K562 (cell line): ENCODE data around the gene PDZRN4. TPM values are rescaled to one million over a fixed set of nuclear protein-coding genes. Genes with fewer than 3 reads are reported as not detected.

ENCODE experiments used
- ATAC-seq: fragments of 200-7000 bp; cut with Tn5 transposase; 3 replicates; pipeline ENCODE4 v1.9.1; 2020; ENCODE audit warnings: moderate library complexity
- BruUV-seq: library from RNA; stranded (reverse); fragments of 400-500 nt; replicated peaks from 2 replicates; lab custom pipeline; 2021; lab: Mats Ljungman, UMichigan
- CTCF ChIA-PET: fragments of 300-600 bp; formaldehyde crosslinking; extraction: SDS; loops from one replicate; lab custom pipeline; 2021; ENCODE audit warnings: low intra/inter-chr PET ratio; lab: Yijun Ruan, JAX
- POLR2A ChIA-PET: fragments of 300-600, 350-650 bp; sonication (Branson Sonifier 250); formaldehyde crosslinking; extraction: SDS; loops from one replicate; lab custom pipeline; 2021; ENCODE audit warnings: antibody characterized with exemption, inconsistent platforms; lab: Yijun Ruan, JAX
- DNase-seq, 4 experiments: peaks; one replicate each; pipeline versions ENCODE4 v3.0.0 to v3.0.0-alpha.2; 2011 to 2018; ENCODE audit warnings: low spot score in 3 of 4, mixed read lengths in 3 of 4; ENCODE audit errors: extremely low read depth in 1 of 4
- FAIRE-seq: peaks from 2 replicates; lab custom pipeline; 2011; peaks lifted over from hg19 to GRCh38; lab: Jason Lieb, UNC
- H2AFZ ChIP-seq: 2 replicates; pipeline ENCODE4 v1.6.0; 2011; ENCODE audit warnings: low read depth, low read length, control low read depth, inconsistent platforms
- H3K27ac ChIP-seq: fragments of 200-600 bp; 3 replicates; pipeline ENCODE4 v1.8.0; 2011; ENCODE audit warnings: low read depth, mild to moderate bottlenecking, control low read depth, inconsistent platforms, low read length, moderate library complexity, mixed read lengths; ENCODE audit errors: extremely low read depth
- H3K27me3 ChIP-seq, 2 experiments: fragments of 300-600 bp in 1 of 2; 2 replicates in 1 of 2; 3 replicates in 1 of 2; pipeline versions ENCODE4 v1.6.0 to v1.8.0; 2011; ENCODE audit warnings: inconsistent platforms in 2 of 2, low read length in 2 of 2, mild to moderate bottlenecking in 1 of 2, mixed read lengths in 1 of 2, moderate library complexity in 1 of 2; ENCODE audit not compliant: control insufficient read depth in 2 of 2, insufficient read depth in 2 of 2
- H3K36me3 ChIP-seq: fragments of 300-600 bp; 3 replicates; pipeline ENCODE4 v1.8.0; 2011; ENCODE audit warnings: mild to moderate bottlenecking, low read length, inconsistent platforms; ENCODE audit not compliant: control insufficient read depth, insufficient read depth
- H3K4me1 ChIP-seq, 2 experiments: fragments of 200-600 bp in 1 of 2; replicated peaks in 1 of 2; 2 replicates in 1 of 2; 3 replicates in 1 of 2; pipeline versions ENCODE4 v1.5.1 to v1.8.0; 2011; ENCODE audit warnings: inconsistent platforms in 2 of 2, low read length in 2 of 2, mild to moderate bottlenecking in 1 of 2, mixed read lengths in 1 of 2, moderate library complexity in 1 of 2; ENCODE audit not compliant: control insufficient read depth in 2 of 2, insufficient read depth in 2 of 2
- H3K4me2 ChIP-seq: 2 replicates; pipeline ENCODE4 v1.6.1; 2011; ENCODE audit warnings: low read length, control low read depth, inconsistent platforms, mixed read lengths; ENCODE audit not compliant: insufficient read depth
- H3K4me3 ChIP-seq: fragments of 200-600 bp; sonication (generic), shearing (Covaris generic); 2 replicates; pipeline ENCODE4 v1.5.1; 2016; ENCODE audit warnings: control low read depth, inconsistent platforms
- H3K79me2 ChIP-seq: fragments of 200-600 bp; 3 replicates; pipeline ENCODE4 v1.8.0; 2011; ENCODE audit warnings: low read length, inconsistent platforms; ENCODE audit not compliant: control insufficient read depth, insufficient read depth
- H3K9ac ChIP-seq, 2 experiments: 2 replicates each; pipeline versions ENCODE4 v1.6.0 to v1.6.1; 2011; ENCODE audit warnings: low read depth in 2 of 2, low read length in 2 of 2, control low read depth in 1 of 2, inconsistent platforms in 1 of 2, mild to moderate bottlenecking in 1 of 2, mixed read lengths in 1 of 2; ENCODE audit not compliant: insufficient read depth in 1 of 2
- H3K9me1 ChIP-seq: one replicate; pipeline ENCODE4 v1.6.0; 2011; ENCODE audit warnings: inconsistent platforms, mild to moderate bottlenecking, low read length, moderate library complexity; ENCODE audit not compliant: control insufficient read depth, insufficient read depth
- H3K9me3 ChIP-seq: replicated peaks from 2 replicates; pipeline ENCODE4 v1.5.1; 2011; ENCODE audit warnings: low read depth, low read length, inconsistent platforms; ENCODE audit not compliant: control insufficient read depth, insufficient read depth
- H4K20me1 ChIP-seq: replicated peaks from 2 replicates; pipeline ENCODE4 v1.6.1; 2011; ENCODE audit warnings: low read length, inconsistent platforms, mixed read lengths; ENCODE audit not compliant: control insufficient read depth, insufficient read depth
- CTCFL ChIP-seq: IDR thresholded peaks from 2 replicates; pipeline ENCODE4 v1.6.1; 2011; ENCODE audit warnings: borderline replicate concordance, low read depth, mild to moderate bottlenecking, moderate library complexity, low read length; ENCODE audit not compliant: insufficient read depth, poor library complexity, severe bottlenecking
- HBP1 ChIP-seq: fragments of 450-650 bp; formaldehyde crosslinking; IDR thresholded peaks from 2 replicates; pipeline ENCODE4 v1.4.0; 2022; ENCODE audit warnings: missing genetic modification characterization
- HMGN3 ChIP-seq: IDR thresholded peaks from 2 replicates; pipeline ENCODE4 v1.6.1; 2011; ENCODE audit warnings: borderline replicate concordance, low read depth, mild to moderate bottlenecking, mixed read lengths, low read length; ENCODE audit not compliant: insufficient read length; ENCODE audit errors: extremely low read depth
- JUNB ChIP-seq: fragments of 450-650 bp; formaldehyde crosslinking; conservative IDR thresholded peaks from 2 replicates; pipeline ENCODE4 v1.4.0; 2020; ENCODE audit warnings: mild to moderate bottlenecking
- NCOA6 ChIP-seq: fragments of 450-650 bp; IDR thresholded peaks from 2 replicates; pipeline ENCODE4 v1.6.1; 2017; ENCODE audit warnings: mild to moderate bottlenecking
- NELFE ChIP-seq: IDR thresholded peaks from 2 replicates; pipeline ENCODE4 v1.6.1; 2011; ENCODE audit warnings: mild to moderate bottlenecking; ENCODE audit not compliant: insufficient read depth, insufficient read length
- NEUROD1 ChIP-seq: fragments of 150-350 bp; IDR thresholded peaks from 2 replicates; pipeline ENCODE4 v1.6.1; 2014; ENCODE audit warnings: borderline replicate concordance, low read length, low read depth; ENCODE audit not compliant: partially characterized antibody
- RNF2 ChIP-seq: sonication (generic); IDR thresholded peaks from 2 replicates; pipeline ENCODE4 v1.6.1; 2016
- RUNX1 ChIP-seq: sonication (generic); IDR thresholded peaks from 2 replicates; pipeline ENCODE4 v1.6.1; 2016; ENCODE audit warnings: antibody characterized with exemption, low read depth
- SRSF1 ChIP-seq: fragments of 200-400 bp; formaldehyde crosslinking; IDR thresholded peaks from 2 replicates; pipeline ENCODE4 v1.6.1; 2017; ENCODE audit warnings: mild to moderate bottlenecking, low read depth, low read length, moderate library complexity
- THRA ChIP-seq: fragments of 450-650 bp; IDR thresholded peaks from 2 replicates; pipeline ENCODE4 v1.6.1; 2017; ENCODE audit warnings: mild to moderate bottlenecking, moderate library complexity
- ZNF57 ChIP-seq: fragments of 450-650 bp; formaldehyde crosslinking; IDR thresholded peaks from 2 replicates; pipeline ENCODE4 v1.4.0; 2020; ENCODE audit warnings: mild to moderate bottlenecking, moderate library complexity
- WGBS: fragments of 100-300 bp; shearing (Covaris generic); methylation state at CpG from one replicate; pipeline ENCODE4 v1.1.6; 2016; ENCODE audit warnings: low coverage, mixed read lengths; ENCODE audit not compliant: insufficient coverage; ENCODE audit errors: missing lambda C conversion rate; 5-methylcytosine and 5-hydroxymethylcytosine counted together
- in situ Hi-C: fragments of 300-500 bp; cut with MboI; formaldehyde crosslinking; loops from 4 replicates; pipeline ENCODE4 v1.15.0; 2018; ENCODE audit warnings: inconsistent platforms, mixed read lengths
- intact Hi-C: fragments of 100-400 bp; cut with micrococcal nuclease; formaldehyde crosslinking; loops from 2 replicates; pipeline ENCODE4 v1.14.2; 2022
- polyA plus RNA-seq, 8 experiments: library from polyadenylated mRNA; depleted of rRNA in 4 of 8; stranded (reverse) in 5 of 8; unstranded in 3 of 8; fragments of >200 nt; fragmentation: Nextera tagmentation in 2 of 8; fragmentation: Illumina TruSeq in 1 of 8; extraction: Ambion mirVana in 2 of 8; extraction: Trizol in 1 of 8; gene quantifications; 2 replicates each; pipeline versions ENCODE4 v1.2.1 to v1.2.3, GENCODE V29; 2011 to 2014; ENCODE audit warnings: inconsistent platforms in 1 of 8, missing spikeins in 1 of 8
- total RNA-seq, 7 experiments: library from RNA; depleted of rRNA in 6 of 7; stranded (reverse); fragments of >200 nt in 6 of 7; fragmentation: Illumina TruSeq in 2 of 7; extraction: Trizol in 2 of 7; gene quantifications; 2 replicates each; pipeline versions ENCODE4 v1.2.1 to v1.2.3, GENCODE V29; 2011 to 2021; ENCODE audit warnings: low replicate concordance in 1 of 7

Gene PDZRN4
- total and polyA plus RNA-seq, 9 of the 15 experiments (the other 6 are each of a cell fraction or from before 2014, with no cell fraction given): not detected

DNA sequence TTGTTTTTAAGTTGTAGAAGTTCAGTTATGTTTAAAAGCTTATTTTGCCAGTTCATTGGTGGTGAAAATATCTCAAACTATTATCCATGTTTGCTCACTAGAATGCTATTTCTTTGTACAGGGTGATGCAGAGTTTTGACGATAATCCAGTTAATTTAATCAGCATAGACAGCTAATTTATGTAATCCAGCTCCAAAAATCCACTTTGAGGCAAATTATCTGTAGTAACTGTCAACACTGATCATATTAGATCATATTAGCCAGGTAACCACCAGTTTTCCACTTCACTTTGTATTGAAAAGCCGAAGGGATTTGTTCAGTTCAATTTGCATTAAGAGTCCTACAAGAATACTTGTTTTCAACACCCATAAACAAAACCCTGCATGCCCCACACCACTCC is 378.6 kb downstream of the PDZRN4 start:
- intact Hi-C loops: no loop called here
- H3K4me1 ChIP-seq: no peaks in the 10 kb centered on the region
- no peaks in the 10 kb centered on the region for H3K9me1 ChIP-seq
- CTCF ChIA-PET: no interaction called here
- no peak for TF ChIP-seq RUNX1
- TF ChIP-seq NELFE: no peak
- no peak for TF ChIP-seq HBP1 (CRISPR knock-in tag)
- no peak for TF ChIP-seq NCOA6
- no peak for TF ChIP-seq HMGN3
- no peak for TF ChIP-seq ZNF57 (CRISPR knock-in tag)
- no peak for TF ChIP-seq SRSF1
- TF ChIP-seq JUNB (CRISPR knock-in tag): no peak
- no peak for TF ChIP-seq THRA
- TF ChIP-seq RNF2: no peak
- TF ChIP-seq CTCFL: no peak
- TF ChIP-seq NEUROD1: no peak
- no TSS peak for BruUV-seq
- H3K4me3 ChIP-seq: no peak overlapping the region
- H3K9me3 ChIP-seq: no peaks in the 10 kb centered on the region
- ATAC-seq (no peak), FAIRE-seq (no peak), DNase-seq (no peak)
- in situ Hi-C loops: no loop called here
- no peaks in the 10 kb centered on the region for H4K20me1 ChIP-seq
- H3K9ac ChIP-seq: no peak overlapping the region
- H3K36me3 ChIP-seq: no peaks in the 10 kb centered on the region
- H3K27me3 ChIP-seq: no peaks in the 10 kb centered on the region
- H3K27ac ChIP-seq: no peak overlapping the region
- no peak overlapping the region for H2AFZ ChIP-seq
- no peak overlapping the region for H3K4me2 ChIP-seq
- WGBS: 0% methylated on average over 2 of the region's 2 CpGs
- no peaks in the 10 kb centered on the region for H3K79me2 ChIP-seq
- POLR2A ChIA-PET: no interaction called here
